Fibroblast of pulmonary artery (primary cell): Measurements from ENCODE around the gene PDE1C.

Experiments
- DNase-seq: peaks from one replicate; pipeline ENCODE4 v3.0.0-alpha.2; 2010; ENCODE audit warnings: low read depth
- H3K4me3 ChIP-seq: replicated peaks from 2 replicates; pipeline ENCODE4 v1.5.1; 2011; ENCODE audit warnings: low read depth, mild to moderate bottlenecking, control low read depth, low read length, moderate library complexity
- CTCF ChIP-seq: IDR thresholded peaks from 2 replicates; pipeline ENCODE4 v1.5.1; 2011; ENCODE audit warnings: mild to moderate bottlenecking, control low read depth, low read length, inconsistent platforms; ENCODE audit errors: missing control alignments

Gene PDE1C

DNA sequence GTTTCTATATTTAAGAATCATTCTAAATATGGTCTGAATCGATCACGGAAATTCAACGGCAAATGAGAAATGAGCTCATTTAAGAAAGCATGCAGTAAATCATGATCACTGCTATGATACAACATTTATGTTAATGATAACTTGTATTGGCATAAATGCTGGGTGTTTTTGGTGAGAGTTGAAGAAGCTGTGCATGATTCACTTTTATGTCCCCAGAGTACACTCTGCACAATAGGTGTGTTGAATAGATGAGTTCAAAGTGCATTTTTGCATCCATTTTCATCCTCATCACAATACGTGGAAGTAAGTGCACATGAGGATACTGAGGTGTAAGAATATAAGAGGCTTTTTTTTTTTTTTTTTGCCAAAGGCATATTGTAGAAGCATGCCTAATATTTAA, 213.9 kb downstream of the PDE1C start:
- no peak for TF ChIP-seq CTCF
- no peak overlapping the region for H3K4me3 ChIP-seq
- DNase-seq: no peak

DNA sequence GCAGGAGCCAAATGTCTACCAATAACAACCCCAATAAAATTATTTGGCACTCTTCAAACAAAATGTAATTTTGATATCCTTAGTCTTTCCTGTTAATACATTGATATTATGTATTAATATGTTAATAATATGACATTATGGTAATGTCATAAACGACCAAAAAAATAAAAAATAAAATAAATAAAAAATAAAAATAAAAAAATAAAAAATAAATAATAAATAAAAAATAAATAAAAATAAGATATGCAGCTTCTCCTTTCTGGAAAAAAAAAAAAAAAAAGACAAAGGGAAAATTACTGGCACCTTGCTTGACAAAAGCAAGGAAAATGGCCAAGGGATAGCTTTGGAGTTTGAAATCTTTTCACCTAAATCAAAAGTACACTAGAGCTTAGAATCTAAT, 214.7 kb downstream of the PDE1C start:
- DNase-seq: no peak
- H3K4me3 ChIP-seq: no peak overlapping the region
- TF ChIP-seq CTCF: no peak

- no peak for TF ChIP-seq CTCF
- DNase-seq: no peak
- no peak overlapping the region for H3K4me3 ChIP-seq
Observed at GRCh38 chr7:31853380-31853779, 216.8 kb downstream of the PDE1C start.

DNA sequence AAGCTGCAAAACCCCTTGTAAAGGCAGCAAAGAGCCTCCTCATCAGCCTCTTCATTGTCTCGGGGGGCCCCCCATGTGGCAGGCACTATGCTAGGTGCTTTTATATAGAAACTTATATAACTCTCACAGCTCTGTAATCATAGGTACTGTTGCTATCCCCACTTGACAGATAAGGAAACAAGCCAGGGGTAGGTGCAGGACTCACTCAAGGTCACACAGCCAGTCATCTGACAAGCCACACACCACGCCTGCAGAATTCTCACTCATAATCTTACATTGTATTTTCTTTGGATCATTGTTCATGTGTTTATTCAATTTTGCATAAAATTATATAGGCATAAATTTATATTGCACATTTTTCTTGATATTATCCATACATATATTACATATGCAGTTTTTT, 217.7 kb downstream of the PDE1C start:
- DNase-seq: no peak
- no peak for TF ChIP-seq CTCF
- H3K4me3 ChIP-seq: no peak overlapping the region

DNA sequence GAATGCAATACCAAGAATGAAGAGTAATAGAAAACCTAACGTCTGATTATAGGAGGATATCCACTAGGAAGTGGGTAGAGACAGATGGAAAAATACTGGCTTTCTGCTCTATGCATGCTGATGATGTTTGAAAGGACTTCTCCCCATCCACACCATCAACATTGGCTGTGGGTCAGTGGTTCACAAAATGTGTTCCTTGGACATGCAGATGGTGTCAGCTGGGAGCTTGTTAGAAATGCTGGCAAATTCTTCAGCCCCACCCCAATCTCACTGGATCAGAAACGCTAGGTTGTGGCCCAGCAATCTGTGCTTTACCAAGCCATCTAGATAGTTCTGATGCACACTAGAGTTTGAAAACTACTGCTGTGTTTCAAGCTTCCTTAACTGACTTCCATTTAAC, 219.1 kb downstream of the PDE1C start:
- H3K4me3 ChIP-seq: no peak overlapping the region
- no peak for TF ChIP-seq CTCF
- DNase-seq: no peak

- DNase-seq: no peak
- TF ChIP-seq CTCF: no peak
- H3K4me3 ChIP-seq: no peak overlapping the region
Observed at GRCh38 chr7:31850601-31851000, 219.6 kb downstream of the PDE1C start.

DNA sequence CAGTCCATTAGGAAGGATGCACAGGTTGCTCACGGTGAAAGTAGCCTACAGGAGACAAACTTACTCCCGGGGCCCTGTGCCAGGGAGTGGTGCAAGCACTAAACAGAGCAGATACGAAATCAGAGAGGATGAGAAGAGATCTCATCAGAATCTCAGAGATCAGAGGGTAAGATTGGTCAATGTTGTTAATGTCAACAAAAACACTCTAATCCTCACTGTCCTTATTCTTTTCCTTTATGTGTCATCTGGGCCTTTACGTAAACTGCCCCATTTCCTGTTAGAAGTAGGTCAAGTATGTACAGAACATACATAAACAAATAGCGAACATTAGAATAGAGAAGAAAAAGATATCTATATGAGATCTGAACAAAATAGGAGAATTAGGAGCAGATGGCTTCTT, 220.1 kb downstream of the PDE1C start:
- no peak overlapping the region for H3K4me3 ChIP-seq
- TF ChIP-seq CTCF: no peak
- no peak for DNase-seq
